IPS-18a (cell line): ENCODE data around the gene DAGLA.
"Not testable (repeated sequence)": the region's sequence is repeated elsewhere in the genome, so short reads cannot be mapped to it uniquely, and the experiment has no call there.

Source experiments
- H3K27ac ChIP-seq: one replicate; pipeline ENCODE4 v1.5.1; 2013; ENCODE audit warnings: low read length
- H3K27me3 ChIP-seq: one replicate; pipeline ENCODE4 v1.6.1; 2013; ENCODE audit warnings: mild to moderate bottlenecking, low read length; ENCODE audit not compliant: control insufficient read depth, insufficient read depth
- H3K36me3 ChIP-seq: one replicate; pipeline ENCODE4 v1.6.1; 2013; ENCODE audit warnings: low read depth, low read length; ENCODE audit not compliant: control insufficient read depth
- H3K4me1 ChIP-seq: one replicate; pipeline ENCODE4 v1.6.1; 2013; ENCODE audit warnings: low read depth, low read length; ENCODE audit not compliant: control insufficient read depth
- H3K4me3 ChIP-seq: one replicate; pipeline ENCODE4 v1.5.1; 2013; ENCODE audit warnings: low read length
- H3K9ac ChIP-seq: one replicate; pipeline ENCODE4 v1.6.1; 2013; ENCODE audit warnings: mild to moderate bottlenecking, low read length, moderate library complexity
- H3K9me3 ChIP-seq: one replicate; pipeline ENCODE4 v1.6.1; 2013; ENCODE audit warnings: low read depth, low read length; ENCODE audit not compliant: control insufficient read depth

Gene DAGLA

GRCh38 chr11:61650781-61651571 is 29.2 kb upstream of the DAGLA start:
- Histone ChIP-seq H3K36me3 (no peaks in the 10 kb centered on the region), H3K27me3 (no peaks in the 10 kb centered on the region), H3K9ac (no peak overlapping the region), H3K4me3 (no peak overlapping the region), H3K27ac (no peak overlapping the region), H3K4me1 (peaks cover 8% of the 10 kb centered on the region), H3K9me3 (no peaks in the 10 kb centered on the region)

DNA sequence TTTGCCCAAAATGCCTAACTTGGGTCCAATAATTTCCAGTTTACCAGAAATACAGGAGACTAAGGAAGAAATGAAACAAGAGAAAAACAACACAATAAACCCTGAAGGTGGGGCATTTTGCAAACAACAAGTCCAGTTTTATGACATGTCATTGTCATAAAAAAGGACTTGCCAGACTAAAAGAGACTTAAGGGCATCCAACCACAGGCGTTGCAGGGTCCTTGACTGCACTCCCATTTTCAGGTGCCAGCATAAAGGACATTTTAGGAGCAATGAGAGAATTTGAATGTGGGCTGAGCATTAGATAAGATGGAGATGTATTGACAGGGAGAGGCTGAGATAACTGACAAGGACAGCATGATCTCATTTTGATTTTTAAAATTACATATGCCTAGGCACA is 28.1 kb upstream of the DAGLA start:
- no peak overlapping the region for H3K4me3 ChIP-seq
- H3K4me1 ChIP-seq: peaks cover 8% of the 10 kb centered on the region
- H3K9ac ChIP-seq: no peak overlapping the region
- no peaks in the 10 kb centered on the region for H3K9me3 ChIP-seq
- H3K27ac ChIP-seq: no peak overlapping the region
- H3K27me3 ChIP-seq: no peaks in the 10 kb centered on the region
- H3K36me3 ChIP-seq: no peaks in the 10 kb centered on the region

- Histone ChIP-seq H3K36me3 (no peaks in the 10 kb centered on the region), H3K9me3 (no peaks in the 10 kb centered on the region), H3K4me3 (no peak overlapping the region), H3K27me3 (no peaks in the 10 kb centered on the region), H3K4me1 (peaks cover 16% of the 10 kb centered on the region), H3K27ac (no peak overlapping the region), H3K9ac (no peak overlapping the region)
Observed at GRCh38 chr11:61654397-61654829, 25.8 kb upstream of the DAGLA start.

GRCh38 chr11:61655266-61656159 is 24.7 kb upstream of the DAGLA start:
- peaks cover 19% of the 10 kb centered on the region for H3K4me1 ChIP-seq
- not testable (repeated sequence) for H3K4me3 ChIP-seq, H3K9ac ChIP-seq, H3K27ac ChIP-seq, H3K27me3 ChIP-seq, H3K36me3 ChIP-seq, H3K9me3 ChIP-seq

DNA sequence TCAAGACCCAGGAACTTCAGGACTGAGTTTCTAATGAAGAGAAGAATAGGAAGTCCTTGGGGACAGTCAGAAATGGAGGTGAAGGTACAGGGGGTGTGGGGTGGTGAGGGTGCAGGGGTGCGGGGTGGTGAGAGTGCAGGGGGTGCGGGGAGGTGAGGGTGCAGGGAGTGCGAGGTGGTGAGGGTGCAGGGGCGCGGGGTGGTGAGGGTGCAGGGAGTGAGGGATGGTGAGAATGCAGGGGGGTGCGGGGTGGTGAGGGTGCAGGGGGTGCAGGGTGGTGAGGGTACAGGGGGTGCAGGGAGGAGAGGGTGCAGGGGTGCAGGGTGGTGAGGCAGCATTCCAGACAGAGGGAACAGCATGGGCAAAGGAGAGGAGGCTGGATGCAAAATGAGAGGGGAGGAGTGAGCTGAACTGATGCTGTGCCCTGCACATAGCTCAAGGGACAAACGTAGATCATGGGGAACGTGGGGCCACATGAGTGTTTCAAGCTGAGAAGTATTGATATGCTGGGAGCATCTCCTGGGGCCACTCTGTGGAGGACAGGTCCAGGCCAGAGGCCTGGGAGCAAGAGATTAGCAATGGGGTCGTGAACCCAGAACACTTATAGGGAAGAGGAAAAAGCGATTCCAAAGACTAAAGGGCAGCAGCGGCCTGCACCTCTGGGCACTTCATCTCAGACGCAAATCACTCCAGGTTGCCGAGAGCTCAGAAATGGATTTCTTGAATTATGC is 23.7 kb upstream of the DAGLA start:
- Histone ChIP-seq H3K9me3 (no peaks in the 10 kb centered on the region), H3K27ac (no peak overlapping the region), H3K27me3 (no peaks in the 10 kb centered on the region), H3K4me1 (peaks cover 15% of the 10 kb centered on the region), H3K9ac (no peak overlapping the region), H3K4me3 (no peak overlapping the region), H3K36me3 (no peaks in the 10 kb centered on the region)

- no peaks in the 10 kb centered on the region for H3K9me3 ChIP-seq
- H3K36me3 ChIP-seq: no peaks in the 10 kb centered on the region
- H3K9ac ChIP-seq: no peak overlapping the region
- H3K4me3 ChIP-seq: no peak overlapping the region
- no peaks in the 10 kb centered on the region for H3K27me3 ChIP-seq
- peaks cover 15% of the 10 kb centered on the region for H3K4me1 ChIP-seq
- H3K27ac ChIP-seq: no peak overlapping the region
Observed at GRCh38 chr11:61657566-61658290, 22.5 kb upstream of the DAGLA start.

- H3K4me1 ChIP-seq: peaks cover 11% of the 10 kb centered on the region
- no peak overlapping the region for H3K27ac ChIP-seq
- H3K4me3 ChIP-seq: no peak overlapping the region
- H3K9ac ChIP-seq: no peak overlapping the region
- H3K9me3 ChIP-seq: no peaks in the 10 kb centered on the region
- H3K27me3 ChIP-seq: no peaks in the 10 kb centered on the region
- H3K36me3 ChIP-seq: no peaks in the 10 kb centered on the region
Observed at GRCh38 chr11:61659413-61660196, 20.6 kb upstream of the DAGLA start.

- H3K36me3 ChIP-seq, H3K27me3 ChIP-seq, H3K4me3 ChIP-seq, H3K9me3 ChIP-seq, H3K27ac ChIP-seq, H3K9ac ChIP-seq: not testable (repeated sequence)
- H3K4me1 ChIP-seq: peaks cover 11% of the 10 kb centered on the region
Observed at GRCh38 chr11:61660997-61661396, 19.2 kb upstream of the DAGLA start.

DNA sequence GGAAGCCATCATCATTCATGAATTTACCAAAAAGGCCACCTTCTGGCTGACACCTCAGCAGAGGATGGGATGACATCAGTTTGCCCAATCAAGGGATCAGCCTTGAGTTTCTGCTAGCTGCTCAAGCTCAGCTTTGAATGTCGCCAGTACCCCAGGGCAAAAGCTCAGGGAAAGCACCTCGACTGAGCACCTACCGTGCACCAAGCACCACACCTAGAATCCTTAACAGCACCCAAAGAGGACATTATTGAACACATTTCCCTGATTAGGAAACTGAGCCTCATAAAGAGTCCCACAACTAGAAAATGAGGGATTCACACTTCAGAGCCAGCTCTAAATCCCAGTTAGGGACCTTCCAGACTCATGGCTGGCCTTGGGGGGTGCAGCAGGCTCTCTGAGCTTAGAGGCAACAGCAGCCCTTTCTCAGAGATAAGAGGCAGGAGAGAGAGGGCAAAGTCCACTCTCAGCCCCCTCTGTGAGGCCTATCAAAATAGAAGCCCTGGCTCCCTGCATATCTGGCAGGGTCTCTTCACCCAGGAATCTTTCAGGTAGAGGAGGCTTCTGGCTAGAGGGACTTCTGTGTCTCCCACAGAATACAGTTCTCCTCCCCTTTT is 13.4 kb upstream of the DAGLA start:
- Histone ChIP-seq H3K9me3 (no peaks in the 10 kb centered on the region), H3K4me1 (peaks cover 6% of the 10 kb centered on the region), H3K4me3 (no peak overlapping the region), H3K9ac (no peak overlapping the region), H3K27ac (no peak overlapping the region), H3K27me3 (no peaks in the 10 kb centered on the region), H3K36me3 (no peaks in the 10 kb centered on the region)

- Histone ChIP-seq H3K27me3 (no peaks in the 10 kb centered on the region), H3K36me3 (no peaks in the 10 kb centered on the region), H3K9ac (no peak overlapping the region), H3K4me3 (no peak overlapping the region), H3K4me1 (peaks cover 6% of the 10 kb centered on the region), H3K27ac (no peak overlapping the region), H3K9me3 (no peaks in the 10 kb centered on the region)
Observed at GRCh38 chr11:61667684-61668305, 12.4 kb upstream of the DAGLA start.
